CD4-positive, alpha-beta T cell treated with Interleukin-2 at 100 ng/mL for 4 hours (primary cell): Measurements from ENCODE around the gene GAPDH.
"Not testable (repeated sequence)": the region's sequence is repeated elsewhere in the genome, so short reads cannot be mapped to it uniquely, and the experiment has no call there.

Source experiments
- DNase-seq: peaks from one replicate; pipeline ENCODE4 v3.0.0-alpha.2; 2020; ENCODE audit warnings: low spot score

GAPDH gene

DNA sequence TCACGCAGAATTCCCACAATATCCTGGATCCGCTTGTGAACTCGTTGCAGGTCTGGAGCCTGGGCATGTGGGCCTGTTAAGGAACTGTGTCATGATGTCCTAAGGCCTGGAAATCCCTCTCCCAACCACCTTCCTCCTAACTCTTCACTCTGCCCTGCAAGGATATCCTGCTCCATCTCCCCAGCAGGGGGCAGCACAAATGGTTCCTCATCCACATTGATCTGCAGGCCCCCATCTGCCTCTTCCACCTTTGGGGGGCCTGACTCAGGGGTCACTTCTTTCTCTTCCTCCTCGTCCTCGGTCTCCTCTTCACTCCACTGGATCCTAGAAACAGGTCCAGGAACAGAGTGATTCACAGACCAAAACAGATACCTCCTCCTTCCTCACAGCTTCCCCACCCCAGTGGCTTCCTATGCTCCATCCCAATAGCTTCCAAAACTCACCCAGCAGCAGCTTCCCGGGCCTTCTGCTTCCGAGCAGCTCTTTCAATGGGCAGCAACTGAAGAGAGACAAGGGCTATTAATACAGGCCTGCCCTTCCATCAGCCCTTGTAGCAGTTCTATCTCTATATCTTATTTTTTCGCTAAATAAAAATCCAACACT lies 29.2 kb downstream of the GAPDH start:
- DNase-seq, result peak; percentile 65

DNA sequence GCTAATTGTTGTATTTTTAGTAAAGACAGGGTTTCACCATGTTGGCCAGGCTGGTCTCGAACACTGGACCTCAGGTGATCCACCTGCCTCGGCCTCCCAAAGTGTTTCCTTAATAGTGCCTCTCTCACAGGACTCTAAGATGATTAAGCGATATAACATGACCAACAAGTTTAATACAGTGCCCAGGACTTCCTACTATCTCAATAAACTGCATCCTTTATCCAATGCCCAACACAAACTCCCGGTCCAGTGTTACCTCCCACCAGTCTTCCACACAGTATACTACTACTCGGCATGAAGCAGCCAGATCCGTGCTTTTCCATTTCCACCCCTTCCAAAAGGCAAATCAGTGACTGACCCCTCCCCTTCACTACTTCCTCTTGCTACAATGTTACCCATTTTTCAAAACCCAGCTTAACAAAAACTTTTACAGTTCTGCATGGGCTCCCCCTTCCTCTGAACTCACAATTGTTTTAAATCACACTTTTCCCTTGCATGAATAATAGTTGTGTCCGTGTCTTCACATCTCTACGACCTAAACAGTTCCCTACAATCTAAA lies 32.9 kb downstream of the GAPDH start:
- DNase-seq, result no peak

DNA sequence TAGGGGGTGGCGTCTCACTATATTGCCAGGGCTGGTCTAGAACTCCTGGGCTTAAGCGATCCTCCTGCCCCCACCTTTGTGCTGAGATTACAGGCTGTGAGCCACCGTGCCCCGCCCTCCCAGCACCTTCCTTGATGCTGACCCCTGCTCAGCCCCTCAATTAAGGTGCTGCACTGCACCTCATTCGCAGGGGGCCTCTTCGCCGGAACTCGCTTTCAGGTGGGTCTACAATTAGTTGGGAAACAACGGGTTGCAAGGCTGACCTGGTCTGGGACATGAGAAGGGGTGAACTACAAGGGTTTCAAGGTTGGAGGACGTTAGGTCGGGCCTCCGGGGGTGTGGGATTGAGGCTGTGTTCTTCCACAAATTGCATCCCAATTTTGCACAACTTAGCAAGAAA lies 35.0 kb downstream of the GAPDH start:
- DNase-seq, result no peak

DNA sequence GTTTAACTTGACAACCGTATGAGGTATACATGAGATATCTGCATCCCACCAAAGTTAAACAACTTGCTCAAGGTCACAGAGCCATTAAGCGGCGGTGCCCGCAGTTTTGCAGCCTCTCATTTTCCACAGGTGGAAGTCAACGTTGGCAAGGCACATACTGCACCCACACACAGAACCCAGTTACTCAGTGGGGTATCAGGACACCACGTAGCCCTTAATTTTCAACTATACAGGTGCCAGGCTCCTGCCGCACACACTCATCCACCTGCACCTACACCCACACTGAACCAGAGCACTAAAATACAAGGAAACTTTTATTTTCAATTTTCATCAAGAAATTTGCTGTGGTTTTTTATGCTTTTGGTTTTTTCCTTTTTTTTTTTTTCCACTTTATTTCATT lies 35.5 kb downstream of the GAPDH start:
- no peak for DNase-seq

DNA sequence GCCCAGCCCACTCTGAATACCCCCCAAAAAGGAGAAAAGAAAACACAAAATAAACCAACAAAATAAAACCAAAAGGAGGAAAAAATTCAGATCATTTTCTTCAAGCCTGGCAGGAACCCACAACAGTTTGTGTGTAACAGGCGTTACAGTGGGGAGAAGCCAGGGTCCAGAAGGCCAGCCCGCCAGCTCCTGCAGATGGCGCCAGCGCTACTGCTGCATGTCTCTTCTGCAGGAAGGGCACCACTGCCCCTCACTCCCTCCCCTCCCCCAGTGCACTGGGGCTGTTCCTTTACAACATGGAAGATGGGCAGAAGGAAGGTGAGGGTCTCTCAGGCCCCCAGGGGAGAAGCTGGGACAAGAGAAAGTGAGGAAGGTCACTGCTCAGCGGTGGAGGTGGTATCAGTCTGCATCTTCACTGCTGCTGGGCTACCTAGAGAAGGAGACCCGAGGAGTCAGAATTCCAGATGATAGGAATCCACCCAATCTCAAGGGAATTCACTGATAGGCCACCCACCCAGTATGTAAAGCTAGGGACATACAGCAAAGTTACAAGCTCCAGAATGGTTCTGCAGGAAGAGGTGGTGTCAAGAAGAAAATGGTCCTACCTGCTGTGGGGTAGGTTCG lies 36.1 kb downstream of the GAPDH start:
- DNase-seq, result peak; percentile 43

DNA sequence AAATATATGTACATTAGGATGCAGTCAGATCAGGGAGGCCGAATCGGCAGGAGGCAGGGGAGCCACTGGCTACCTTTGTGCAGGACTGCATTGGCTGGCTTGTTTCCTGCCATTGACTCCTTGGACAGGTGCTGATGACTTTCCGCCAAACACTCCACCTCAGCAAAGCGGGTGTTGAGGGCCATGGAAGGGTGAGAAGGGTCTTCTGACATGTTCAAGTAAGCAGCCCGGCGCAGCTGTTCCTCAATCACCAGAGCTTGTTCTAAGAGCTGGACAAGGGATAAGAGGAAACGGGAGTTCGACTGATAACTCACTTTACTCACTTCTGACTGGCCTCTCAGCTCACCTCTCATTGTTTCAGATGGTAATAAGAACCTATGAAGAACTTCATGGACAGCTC lies 38.7 kb downstream of the GAPDH start:
- no peak for DNase-seq

DNA sequence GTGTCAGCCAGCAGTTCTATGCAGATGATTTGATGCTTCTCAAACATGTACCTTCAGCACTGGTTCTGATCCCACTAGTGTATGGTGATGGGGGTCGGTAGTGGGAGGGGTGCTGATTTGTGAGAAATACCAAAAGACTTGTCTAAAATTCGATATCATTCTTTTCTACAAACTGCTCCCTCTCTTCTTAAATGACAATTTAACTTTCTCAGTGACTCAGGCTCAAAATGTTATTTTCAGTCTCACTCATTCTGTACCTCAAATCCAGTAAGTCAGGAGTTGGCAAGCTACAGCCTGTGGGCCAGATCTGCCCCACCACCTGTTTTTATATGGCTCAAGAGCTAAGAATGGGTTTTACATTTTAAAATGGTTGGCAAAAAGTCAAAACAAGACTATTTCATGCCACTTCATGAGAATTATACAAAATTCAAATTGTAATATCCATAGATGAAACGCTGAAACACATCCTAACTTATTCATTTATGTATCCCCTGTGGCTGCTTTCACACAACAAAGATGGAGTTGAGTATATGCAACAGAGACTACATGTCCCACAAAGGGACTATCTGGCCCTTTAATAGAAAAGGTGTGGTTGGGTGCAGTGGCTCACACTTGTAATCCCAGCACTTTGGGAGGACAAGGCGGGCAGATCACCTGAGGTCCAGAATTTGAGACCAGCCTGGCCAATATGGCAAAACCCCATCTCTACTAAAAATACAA lies 40.4 kb downstream of the GAPDH start:
- DNase-seq, result no peak

DNA sequence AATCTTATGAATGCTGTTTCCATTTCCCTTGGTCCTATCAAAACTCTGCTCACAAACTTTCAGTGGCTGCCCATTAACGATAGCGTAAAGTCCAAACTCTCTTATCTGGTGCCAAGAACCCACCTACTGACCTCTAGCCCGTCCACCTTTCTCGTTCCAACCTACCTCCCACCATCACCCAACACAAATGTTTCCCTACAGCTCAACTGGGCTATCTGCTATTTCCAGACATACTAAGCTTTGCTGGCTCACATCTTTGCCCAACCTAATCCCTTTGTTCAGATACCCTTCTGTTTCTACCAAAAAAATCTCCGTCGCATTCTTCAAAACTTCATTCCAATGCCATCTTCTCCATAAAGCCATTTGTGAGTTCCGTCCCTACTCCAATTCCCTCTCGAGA lies 41.3 kb downstream of the GAPDH start:
- no peak for DNase-seq

DNA sequence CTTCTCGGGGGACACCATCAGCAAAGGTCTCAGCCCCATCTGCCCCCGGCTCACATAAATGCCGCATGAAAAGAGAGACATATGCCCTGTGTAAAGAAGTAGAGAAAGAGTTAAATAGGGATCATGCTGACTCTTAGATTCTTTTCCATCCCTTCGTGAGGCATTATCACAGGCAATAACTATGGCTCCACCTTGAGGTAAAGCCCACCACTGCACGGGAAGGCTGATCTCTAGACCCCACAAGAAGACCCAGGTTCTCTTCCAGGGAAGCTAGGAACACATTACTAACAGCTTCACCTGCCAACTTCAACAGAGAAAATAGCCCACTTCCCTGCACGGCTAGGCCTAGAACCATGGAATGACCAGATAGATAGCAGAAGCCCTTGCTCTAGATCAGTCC lies 47.9 kb downstream of the GAPDH start:
- DNase-seq, result no peak

DNA sequence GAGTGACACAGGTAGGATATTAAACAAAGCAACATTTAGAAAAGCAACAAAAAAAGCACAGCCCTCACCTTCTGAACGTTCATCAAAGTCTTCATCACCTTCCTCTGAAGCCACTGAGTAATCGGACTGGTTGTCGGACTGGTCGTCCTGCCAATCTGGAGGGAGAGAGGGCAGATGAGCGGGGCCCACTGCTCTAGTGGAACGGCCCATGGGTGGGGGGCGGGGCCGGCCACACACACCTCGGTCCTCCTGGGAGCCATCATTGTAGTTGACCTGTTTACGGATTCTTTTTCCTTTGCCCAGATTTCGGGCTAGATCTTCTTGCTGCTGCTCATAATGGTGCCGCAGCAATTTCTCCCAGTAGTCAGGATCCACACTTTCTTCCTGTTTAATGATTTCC lies 48.6 kb downstream of the GAPDH start:
- no peak for DNase-seq

DNA sequence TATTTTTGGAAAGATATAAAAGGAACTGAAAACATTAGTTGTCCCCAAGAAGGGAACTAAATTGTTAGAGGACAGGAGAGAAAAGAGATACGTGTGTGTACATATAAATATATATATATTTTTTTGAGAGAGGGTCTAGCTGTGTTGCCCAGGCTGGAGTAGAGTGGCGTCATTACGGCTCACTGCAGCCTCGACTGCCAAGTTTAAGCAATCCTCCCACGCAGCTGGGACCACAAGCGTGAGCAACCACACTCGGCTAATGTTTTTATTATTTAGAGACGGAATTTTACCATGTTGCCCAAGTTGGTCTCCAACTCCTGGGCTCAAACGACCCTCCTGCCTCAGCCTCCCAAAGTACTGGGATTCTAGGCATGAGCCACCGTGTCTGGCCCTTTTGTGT lies 50.0 kb downstream of the GAPDH start:
- DNase-seq, result no peak

DNA sequence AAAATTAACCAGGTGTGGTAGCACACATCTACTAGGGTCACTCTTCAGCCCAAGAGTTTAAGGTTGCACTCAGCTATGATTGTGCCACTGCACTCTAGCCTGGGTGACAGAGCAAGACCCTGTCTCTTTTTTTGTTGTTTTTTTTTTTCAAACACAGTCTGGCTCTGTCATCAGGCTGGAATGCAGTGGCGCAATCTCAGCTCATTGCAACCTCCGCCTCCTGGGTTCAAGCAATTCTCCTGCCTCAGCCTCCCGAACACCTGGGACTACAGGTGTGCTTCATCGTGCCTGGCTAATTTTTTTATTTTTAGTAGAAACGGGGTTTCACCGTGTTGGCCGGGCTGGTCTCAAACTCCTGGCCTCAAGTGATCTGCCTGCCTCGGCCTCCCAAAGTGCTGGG lies 52.3 kb downstream of the GAPDH start:
- DNase-seq, result not testable (repeated sequence)
